PFSK-1 (cell line): Measurements from ENCODE around the gene SPEF1.

ENCODE experiments used
- FOXP2 ChIP-seq: optimal IDR thresholded peaks from 2 replicates; pipeline ENCODE3; 2011; ENCODE audit warnings: borderline replicate concordance, control low read depth, inconsistent platforms; ENCODE audit not compliant: insufficient read depth; ENCODE audit errors: extremely low read length, extremely low read depth
- POLR2AphosphoS5 ChIP-seq: IDR thresholded peaks from 2 replicates; pipeline ENCODE4 v1.6.1; 2012; ENCODE audit warnings: low read depth, mild to moderate bottlenecking, control low read depth, low read length, moderate library complexity
- SIN3A ChIP-seq: IDR thresholded peaks from 2 replicates; pipeline ENCODE4 v1.6.1; 2012; ENCODE audit warnings: mild to moderate bottlenecking, low read length, moderate library complexity, borderline replicate concordance; ENCODE audit not compliant: insufficient read depth
- TAF1 ChIP-seq: IDR thresholded peaks from 2 replicates; pipeline ENCODE4 v1.6.1; 2012; ENCODE audit warnings: low read length, control low read depth, borderline replicate concordance; ENCODE audit not compliant: insufficient read depth
- TF ChIP-seq, protein P1 (sequence below), 2 experiments: IDR thresholded peaks; 2 replicates each; pipeline versions ENCODE4 v1.6.1 to v1.8.0; 2011 to 2012; ENCODE audit warnings: low read depth in 2 of 2, low read length in 2 of 2, control low read depth in 1 of 2, inconsistent platforms in 1 of 2, mild to moderate bottlenecking in 1 of 2, moderate library complexity in 1 of 2; ENCODE audit not compliant: insufficient read depth in 1 of 2

Gene SPEF1

DNA sequence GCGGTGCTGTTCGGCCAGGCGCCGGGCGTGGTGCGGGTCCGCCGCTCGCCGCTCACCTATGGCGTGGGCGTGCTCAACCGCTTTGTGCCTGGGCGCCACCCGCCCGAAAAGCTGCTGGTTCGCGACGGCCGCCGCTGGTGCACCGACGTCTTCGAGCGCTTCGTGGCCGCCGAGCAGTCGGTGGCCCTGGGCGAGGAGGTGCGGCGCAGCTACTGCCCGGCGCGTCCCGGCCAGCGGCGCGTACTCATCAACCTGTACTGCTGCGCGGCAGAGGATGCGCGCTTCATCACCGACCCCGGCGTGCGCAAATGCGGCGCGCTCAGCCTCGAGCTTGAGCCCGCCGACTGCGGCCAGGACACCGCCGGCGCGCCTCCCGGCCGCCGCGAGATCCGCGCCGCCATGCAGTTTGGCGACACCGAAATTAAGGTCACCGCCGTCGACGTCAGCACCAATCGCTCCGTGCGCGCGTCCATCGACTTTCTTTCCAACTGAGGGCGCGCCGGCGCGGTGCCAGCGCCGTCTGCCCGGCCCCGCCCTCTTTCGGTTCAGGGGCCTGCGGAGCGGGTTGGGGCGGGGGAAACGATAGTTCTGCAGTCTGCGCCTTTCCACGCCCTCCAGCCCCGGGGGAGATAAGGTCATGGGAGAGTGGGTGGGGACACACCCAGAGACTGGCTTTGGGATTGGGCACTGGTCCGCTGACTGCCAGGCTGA, 29.4 kb downstream of the SPEF1 start:
- TF ChIP-seq SIN3A (no peak), POLR2AphosphoS5 (no peak), FOXP2 (no peak), TAF1 (no peak)
- TF ChIP-seq, protein P1, sequence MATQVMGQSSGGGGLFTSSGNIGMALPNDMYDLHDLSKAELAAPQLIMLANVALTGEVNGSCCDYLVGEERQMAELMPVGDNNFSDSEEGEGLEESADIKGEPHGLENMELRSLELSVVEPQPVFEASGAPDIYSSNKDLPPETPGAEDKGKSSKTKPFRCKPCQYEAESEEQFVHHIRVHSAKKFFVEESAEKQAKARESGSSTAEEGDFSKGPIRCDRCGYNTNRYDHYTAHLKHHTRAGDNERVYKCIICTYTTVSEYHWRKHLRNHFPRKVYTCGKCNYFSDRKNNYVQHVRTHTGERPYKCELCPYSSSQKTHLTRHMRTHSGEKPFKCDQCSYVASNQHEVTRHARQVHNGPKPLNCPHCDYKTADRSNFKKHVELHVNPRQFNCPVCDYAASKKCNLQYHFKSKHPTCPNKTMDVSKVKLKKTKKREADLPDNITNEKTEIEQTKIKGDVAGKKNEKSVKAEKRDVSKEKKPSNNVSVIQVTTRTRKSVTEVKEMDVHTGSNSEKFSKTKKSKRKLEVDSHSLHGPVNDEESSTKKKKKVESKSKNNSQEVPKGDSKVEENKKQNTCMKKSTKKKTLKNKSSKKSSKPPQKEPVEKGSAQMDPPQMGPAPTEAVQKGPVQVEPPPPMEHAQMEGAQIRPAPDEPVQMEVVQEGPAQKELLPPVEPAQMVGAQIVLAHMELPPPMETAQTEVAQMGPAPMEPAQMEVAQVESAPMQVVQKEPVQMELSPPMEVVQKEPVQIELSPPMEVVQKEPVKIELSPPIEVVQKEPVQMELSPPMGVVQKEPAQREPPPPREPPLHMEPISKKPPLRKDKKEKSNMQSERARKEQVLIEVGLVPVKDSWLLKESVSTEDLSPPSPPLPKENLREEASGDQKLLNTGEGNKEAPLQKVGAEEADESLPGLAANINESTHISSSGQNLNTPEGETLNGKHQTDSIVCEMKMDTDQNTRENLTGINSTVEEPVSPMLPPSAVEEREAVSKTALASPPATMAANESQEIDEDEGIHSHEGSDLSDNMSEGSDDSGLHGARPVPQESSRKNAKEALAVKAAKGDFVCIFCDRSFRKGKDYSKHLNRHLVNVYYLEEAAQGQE (IDR thresholded peaks at IDR 0.05; ENCODE audit: insufficient read depth in 1 of 2, low read depth in 2 of 2, low read length in 2 of 2), result no peak

GRCh38 chr20:3751305-3751674, 30.0 kb downstream of the SPEF1 start:
- TF ChIP-seq SIN3A, result no peak
- TF ChIP-seq POLR2AphosphoS5, result no peak
- TF ChIP-seq, protein P1 (IDR thresholded peaks at IDR 0.05; ENCODE audit: insufficient read depth in 1 of 2, low read depth in 2 of 2, low read length in 2 of 2), result no peak
- TF ChIP-seq TAF1, result no peak
- no peak for TF ChIP-seq FOXP2

DNA sequence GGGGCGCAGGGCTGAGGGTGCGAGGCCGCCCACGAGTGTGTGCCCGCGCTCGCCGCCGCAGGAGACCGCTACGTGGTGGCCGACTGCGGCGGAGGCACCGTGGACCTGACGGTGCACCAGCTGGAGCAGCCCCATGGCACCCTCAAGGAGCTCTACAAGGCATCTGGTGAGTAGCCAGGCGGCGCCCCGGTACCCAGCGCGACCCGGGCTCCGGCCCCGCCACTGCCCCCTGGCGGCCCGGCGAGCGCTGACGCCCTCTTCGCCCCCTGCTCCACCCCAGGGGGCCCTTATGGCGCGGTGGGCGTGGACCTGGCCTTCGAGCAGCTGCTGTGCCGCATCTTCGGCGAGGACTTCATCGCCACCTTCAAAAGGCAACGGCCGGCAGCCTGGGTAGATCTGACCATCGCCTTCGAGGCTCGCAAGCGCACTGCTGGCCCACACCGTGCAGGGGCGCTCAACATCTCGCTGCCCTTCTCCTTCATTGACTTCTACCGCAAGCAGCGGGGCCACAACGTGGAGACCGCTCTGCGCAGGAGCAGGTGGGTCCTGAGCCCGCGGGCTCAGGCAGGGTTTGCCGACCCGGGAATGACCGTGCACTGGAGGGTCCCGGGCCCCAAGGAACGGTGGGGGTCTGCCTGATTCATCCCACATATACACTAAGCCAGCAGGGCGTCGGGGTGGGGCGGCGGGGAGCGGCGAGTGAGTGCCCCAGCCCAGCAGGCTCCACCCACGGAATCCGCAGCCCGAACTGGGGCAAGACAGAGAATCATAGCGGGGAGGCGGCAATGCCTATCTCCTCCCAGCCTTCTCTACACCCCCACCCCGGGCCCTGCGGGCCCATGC, 31.3 kb downstream of the SPEF1 start:
- no peak for TF ChIP-seq POLR2AphosphoS5
- no peak for TF ChIP-seq SIN3A
- no peak for TF ChIP-seq TAF1
- TF ChIP-seq, protein P1 (IDR thresholded peaks at IDR 0.05; ENCODE audit: insufficient read depth in 1 of 2, low read depth in 2 of 2, low read length in 2 of 2), result no peak
- TF ChIP-seq FOXP2, result no peak

DNA sequence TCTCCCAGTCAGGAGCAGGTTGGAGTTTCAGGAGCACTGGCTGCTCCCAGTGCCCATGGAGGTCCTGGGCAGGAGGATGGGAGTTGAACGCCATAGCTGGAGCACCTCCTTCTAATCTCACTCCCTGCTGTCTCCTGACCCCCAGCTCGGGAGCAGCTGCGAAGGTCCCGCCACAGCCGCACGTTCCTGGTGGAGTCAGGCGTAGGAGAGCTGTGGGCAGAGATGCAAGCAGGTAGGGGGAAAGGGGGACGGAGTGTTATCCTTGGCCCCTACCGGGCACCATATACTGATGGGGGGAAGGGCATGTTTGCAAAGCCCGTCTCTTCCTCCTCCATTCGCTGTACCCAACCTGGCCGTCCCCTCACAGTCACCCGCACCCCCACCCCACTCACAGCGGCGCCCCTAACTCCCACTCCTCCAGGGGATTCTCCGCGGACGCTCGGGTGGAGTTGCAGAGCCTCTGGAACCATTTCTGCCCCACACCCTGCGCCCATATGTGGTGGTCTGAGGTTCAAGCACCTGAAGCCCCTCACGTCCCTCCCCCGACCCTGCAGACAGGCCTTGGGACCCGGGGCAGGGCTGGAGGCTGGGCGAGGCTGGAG, 32.1 kb downstream of the SPEF1 start:
- TF ChIP-seq, protein P1 (IDR thresholded peaks at IDR 0.05; ENCODE audit: insufficient read depth in 1 of 2, low read depth in 2 of 2, low read length in 2 of 2), result no peak
- TF ChIP-seq FOXP2 (no peak), SIN3A (no peak), TAF1 (no peak), POLR2AphosphoS5 (no peak)
